ENCODE results near the gene TPD52L1. TPM values are rescaled to one million over a fixed set of nuclear protein-coding genes. Genes with fewer than 3 reads are reported as not detected.

Gene TPD52L1
- total RNA-seq, 2 experiments from 2014 or later: 0.52 to 1.1 TPM

DNA sequence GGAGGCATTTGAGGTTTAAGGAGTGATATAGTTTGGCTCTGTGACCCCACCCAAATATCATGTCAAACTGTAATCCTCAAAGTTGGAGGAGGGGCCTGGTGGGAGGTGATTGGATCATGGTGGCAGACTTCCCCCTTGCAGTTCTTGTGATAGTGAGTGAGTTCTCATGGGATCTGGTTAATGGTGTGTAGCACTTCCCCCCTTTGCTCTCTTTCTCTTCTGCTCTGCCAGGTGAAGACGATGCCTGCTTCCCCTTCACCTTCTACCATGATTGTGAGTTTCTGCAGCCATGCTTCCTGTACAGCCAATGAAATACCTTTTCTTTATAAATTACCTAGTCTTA lies 149.9 kb downstream of the TPD52L1 start:
- intact Hi-C loops (cut with micrococcal nuclease): no loop called here
- TF ChIP-seq, protein P1, sequence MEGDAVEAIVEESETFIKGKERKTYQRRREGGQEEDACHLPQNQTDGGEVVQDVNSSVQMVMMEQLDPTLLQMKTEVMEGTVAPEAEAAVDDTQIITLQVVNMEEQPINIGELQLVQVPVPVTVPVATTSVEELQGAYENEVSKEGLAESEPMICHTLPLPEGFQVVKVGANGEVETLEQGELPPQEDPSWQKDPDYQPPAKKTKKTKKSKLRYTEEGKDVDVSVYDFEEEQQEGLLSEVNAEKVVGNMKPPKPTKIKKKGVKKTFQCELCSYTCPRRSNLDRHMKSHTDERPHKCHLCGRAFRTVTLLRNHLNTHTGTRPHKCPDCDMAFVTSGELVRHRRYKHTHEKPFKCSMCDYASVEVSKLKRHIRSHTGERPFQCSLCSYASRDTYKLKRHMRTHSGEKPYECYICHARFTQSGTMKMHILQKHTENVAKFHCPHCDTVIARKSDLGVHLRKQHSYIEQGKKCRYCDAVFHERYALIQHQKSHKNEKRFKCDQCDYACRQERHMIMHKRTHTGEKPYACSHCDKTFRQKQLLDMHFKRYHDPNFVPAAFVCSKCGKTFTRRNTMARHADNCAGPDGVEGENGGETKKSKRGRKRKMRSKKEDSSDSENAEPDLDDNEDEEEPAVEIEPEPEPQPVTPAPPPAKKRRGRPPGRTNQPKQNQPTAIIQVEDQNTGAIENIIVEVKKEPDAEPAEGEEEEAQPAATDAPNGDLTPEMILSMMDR (IDR thresholded peaks at IDR 0.05): no peak
- ATAC-seq: no peak
- peaks cover 1% of the 10 kb centered on the region for H3K9me3 Mint-ChIP-seq
- H3K36me3 Mint-ChIP-seq (ENCODE audit: low read depth): peaks cover 22% of the 10 kb centered on the region
- CTCF ChIA-PET: interaction anchor here (5.6 kb wide), 1 partner anchor 9 kb away, joined by 32 read pairs; no protein-coding TSS in a partner anchor
- POLR2A ChIA-PET: no interaction called here
- H3K4me3 Mint-ChIP-seq: no peak overlapping the region
- H3K27me3 Mint-ChIP-seq: no peaks in the 10 kb centered on the region
- no peak overlapping the region for H3K27ac Mint-ChIP-seq
- H3K4me1 Mint-ChIP-seq (ENCODE audit: low read depth): peaks cover 37% of the 10 kb centered on the region
- no peak for DNase-seq

DNA sequence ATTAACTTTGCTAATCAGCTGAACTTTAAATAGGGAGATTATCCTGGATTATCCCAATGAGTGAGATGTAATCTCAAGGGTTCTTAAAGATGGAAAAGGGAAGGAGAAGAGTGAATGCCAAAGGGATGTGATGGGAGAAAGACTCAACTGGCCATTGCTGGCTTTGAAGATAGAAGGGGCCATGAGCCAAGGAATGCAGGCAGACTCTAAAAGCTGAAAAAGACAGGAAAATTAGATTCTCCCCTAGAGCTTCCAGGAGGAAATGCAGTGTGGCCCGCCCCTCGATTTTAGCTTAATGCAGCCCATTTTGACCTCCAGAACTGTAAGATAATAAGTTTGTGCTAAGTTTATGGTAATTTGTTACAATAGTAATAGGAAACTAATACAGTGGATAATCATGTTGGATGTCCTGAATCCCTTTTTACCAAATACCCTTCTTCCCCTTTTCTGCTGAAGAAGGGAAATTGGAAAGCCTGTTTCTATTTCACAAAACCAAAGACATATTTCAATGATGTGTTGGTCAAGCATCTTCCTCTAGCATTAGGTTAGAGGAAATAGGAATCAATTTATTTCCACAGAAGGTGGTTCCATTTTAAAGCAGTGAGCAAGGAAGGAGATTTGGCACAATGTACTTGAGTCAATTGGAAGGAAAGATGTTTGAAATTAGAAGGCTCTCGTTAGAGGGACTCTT lies 151.5 kb downstream of the TPD52L1 start:
- CTCF ChIA-PET: interaction anchor here (1.3 to 5.6 kb wide), 2 partner anchors 7 to 449 kb away, joined by 3 to 32 read pairs; no protein-coding TSS in a partner anchor
- Mint-ChIP-seq H3K27me3 (peaks cover 3% of the 10 kb centered on the region), H3K4me3 (no peak overlapping the region), H3K4me1 (ENCODE audit: low read depth) (peaks cover 25% of the 10 kb centered on the region), H3K36me3 (ENCODE audit: low read depth) (peaks cover 9% of the 10 kb centered on the region), H3K9me3 (peaks cover 1% of the 10 kb centered on the region), H3K27ac (no peak overlapping the region)
- POLR2A ChIA-PET: interaction anchor here (0.7 kb wide), 1 partner anchor 10 kb away, joined by 3 read pairs; no protein-coding TSS in a partner anchor
- intact Hi-C loops (cut with micrococcal nuclease): no loop called here
- ATAC-seq: no peak
- DNase-seq: no peak
- TF ChIP-seq, protein P1 (IDR thresholded peaks at IDR 0.05): no peak

DNA sequence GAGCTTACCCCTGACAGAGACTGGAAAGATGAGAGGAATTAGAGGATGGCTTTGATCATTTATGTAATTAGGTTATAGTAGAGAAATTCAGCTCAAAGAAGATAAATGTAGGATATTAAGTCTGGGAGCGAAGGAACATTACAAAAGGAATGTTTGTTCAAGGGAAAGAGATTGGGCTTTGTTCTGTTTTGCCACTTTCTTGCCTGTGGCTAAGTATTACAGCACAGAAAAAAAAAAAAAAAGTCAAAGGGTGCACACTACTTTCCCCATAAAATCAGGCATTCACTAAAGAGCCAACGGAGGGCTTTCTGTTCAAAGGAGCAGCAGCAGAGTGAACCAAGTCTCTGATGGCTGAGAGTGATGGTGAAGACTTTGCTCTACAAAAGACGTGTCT lies 153.2 kb downstream of the TPD52L1 start:
- ChIA-PET POLR2A (no interaction called here), CTCF (no interaction called here)
- Mint-ChIP-seq H3K4me3 (no peak overlapping the region), H3K4me1 (ENCODE audit: low read depth) (peaks cover 21% of the 10 kb centered on the region), H3K36me3 (ENCODE audit: low read depth) (no peaks in the 10 kb centered on the region), H3K27ac (no peak overlapping the region), H3K27me3 (peaks cover 5% of the 10 kb centered on the region), H3K9me3 (peaks cover 1% of the 10 kb centered on the region)
- ATAC-seq (no peak), DNase-seq (no peak)
- TF ChIP-seq, protein P1 (IDR thresholded peaks at IDR 0.05): no peak
- intact Hi-C loops (cut with micrococcal nuclease): no loop called here

DNA sequence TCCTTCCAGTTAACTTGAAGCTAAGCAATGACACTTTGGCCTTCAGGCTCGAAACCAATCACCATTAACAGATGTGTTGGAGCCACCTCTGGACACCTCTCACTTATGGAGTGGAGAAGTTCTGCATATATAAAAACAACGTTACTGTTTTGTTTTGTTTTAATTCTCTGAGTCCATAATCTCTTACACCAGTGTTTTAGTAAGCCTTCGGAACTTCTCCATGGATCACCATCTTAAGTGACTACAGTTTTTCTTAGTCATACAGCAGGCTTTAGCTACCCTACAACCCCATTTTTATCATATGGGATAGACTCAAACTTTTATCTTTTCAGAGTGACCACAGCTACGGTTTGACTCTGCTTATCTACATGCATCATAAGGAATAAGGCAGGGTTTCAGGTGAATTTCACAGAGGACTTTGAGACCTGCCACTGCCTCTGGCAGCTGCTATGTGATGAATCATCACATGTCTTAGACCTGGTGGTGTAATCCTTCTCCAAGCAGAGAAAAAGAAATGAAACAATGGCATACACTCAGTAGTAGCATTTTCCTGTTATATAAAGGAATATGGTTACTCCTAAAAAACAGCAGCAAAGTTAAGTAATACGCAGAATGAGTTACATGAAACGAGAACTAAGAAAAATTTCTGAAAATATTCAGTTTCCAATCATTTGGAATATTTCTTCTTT lies 153.7 kb downstream of the TPD52L1 start:
- ChIA-PET CTCF (no interaction called here), POLR2A (no interaction called here)
- DNase-seq (no peak), ATAC-seq (no peak)
- Mint-ChIP-seq H3K27ac (no peak overlapping the region), H3K4me3 (no peak overlapping the region), H3K9me3 (peaks cover 1% of the 10 kb centered on the region), H3K27me3 (peaks cover 7% of the 10 kb centered on the region), H3K4me1 (ENCODE audit: low read depth) (peaks cover 18% of the 10 kb centered on the region), H3K36me3 (ENCODE audit: low read depth) (no peaks in the 10 kb centered on the region)
- TF ChIP-seq, protein P1 (IDR thresholded peaks at IDR 0.05): no peak
- intact Hi-C loops (cut with micrococcal nuclease): no loop called here

DNA sequence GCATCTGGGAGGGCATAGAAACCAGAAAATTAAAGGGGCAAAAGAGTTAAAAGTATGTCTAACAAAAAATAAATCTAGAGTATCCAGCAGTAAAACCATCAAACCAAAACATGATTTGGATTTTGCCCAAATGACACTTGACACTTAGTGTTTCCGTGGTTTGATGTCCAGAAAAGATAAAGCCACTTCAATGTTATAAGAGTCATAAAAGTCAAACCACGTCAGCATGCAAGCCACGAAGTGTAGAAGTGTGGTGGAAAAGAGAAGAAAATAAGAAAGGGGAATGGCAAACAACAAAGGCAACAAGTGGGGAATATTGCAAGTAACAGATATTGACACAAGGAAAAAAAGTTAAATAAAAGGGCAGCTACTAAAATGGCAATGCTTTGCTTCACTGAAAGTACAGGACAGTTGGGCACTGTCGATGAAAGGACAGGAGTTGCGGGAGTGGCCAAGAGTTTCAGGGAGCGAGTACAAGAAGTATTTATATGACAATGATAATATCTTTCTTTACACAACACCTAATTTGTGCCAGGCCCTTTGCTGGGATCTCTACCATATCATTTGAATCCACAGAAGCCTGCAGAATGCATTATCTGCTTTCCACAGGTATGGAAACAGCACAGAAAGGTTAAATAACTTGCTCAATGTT lies 154.5 kb downstream of the TPD52L1 start:
- ATAC-seq (no peak), DNase-seq (no peak)
- no peaks in the 10 kb centered on the region for H3K36me3 Mint-ChIP-seq (ENCODE audit: low read depth)
- TF ChIP-seq, protein P1 (IDR thresholded peaks at IDR 0.05): no peak
- H3K27me3 Mint-ChIP-seq: peaks cover 10% of the 10 kb centered on the region
- ChIA-PET POLR2A (no interaction called here), CTCF (interaction anchor here (0.9 kb wide), 1 partner anchor 462 kb away, joined by 3 read pairs; no protein-coding TSS in a partner anchor)
- no peak overlapping the region for H3K4me3 Mint-ChIP-seq
- no peaks in the 10 kb centered on the region for H3K9me3 Mint-ChIP-seq
- H3K27ac Mint-ChIP-seq: no peak overlapping the region
- intact Hi-C loops (cut with micrococcal nuclease): no loop called here
- H3K4me1 Mint-ChIP-seq (ENCODE audit: low read depth): peaks cover 11% of the 10 kb centered on the region

All from activated CD8-positive, alpha-beta T cell treated with anti-CD3 and anti-CD28 coated beads for 36 hours (primary cell).